Brain microvascular endothelial cell (primary cell): ENCODE measurements around the gene KRT39.
"Not testable (repeated sequence)": the region's sequence is repeated elsewhere in the genome, so short reads cannot be mapped to it uniquely, and the experiment has no call there.

Experiments used
- DNase-seq: peaks from one replicate; pipeline ENCODE4 v3.0.0-alpha.2; 2020
- H3K27ac ChIP-seq: fragments of 250-450 bp; sonication (Bioruptor Pico); 2 replicates; pipeline ENCODE4 v1.5.1; 2020; ENCODE audit warnings: mild to moderate bottlenecking, moderate library complexity
- H3K27me3 ChIP-seq: fragments of 250-450 bp; sonication (Bioruptor Pico); replicated peaks from 2 replicates; pipeline ENCODE4 v1.5.1; 2020; ENCODE audit warnings: mild to moderate bottlenecking
- H3K36me3 ChIP-seq: fragments of 250-450 bp; sonication (Bioruptor Pico); replicated peaks from 2 replicates; pipeline ENCODE4 v1.5.1; 2020; ENCODE audit warnings: mild to moderate bottlenecking
- H3K4me3 ChIP-seq: 2 replicates; pipeline ENCODE4 v1.5.1; 2011; ENCODE audit warnings: low read depth, mild to moderate bottlenecking, control low read depth, low read length, moderate library complexity
- CTCF ChIP-seq: IDR thresholded peaks from 2 replicates; pipeline ENCODE4 v1.5.1; 2011; ENCODE audit warnings: low read depth, mild to moderate bottlenecking, moderate library complexity, low read length, control low read depth, inconsistent platforms; ENCODE audit errors: missing control alignments
- in situ Hi-C: cut with HindIII; loops from 2 replicates; pipeline ENCODE4 v1.10.0; 2017; ENCODE audit warnings: low sequenced_read_pairs, low pct_ligation_motif_present

Gene KRT39

GRCh38 chr17:41001795-41002194 is 35.0 kb upstream of the KRT39 start:
- no peaks in the 10 kb centered on the region for H3K36me3 ChIP-seq
- no peak overlapping the region for H3K4me3 ChIP-seq
- no peak overlapping the region for H3K27ac ChIP-seq
- no peak for TF ChIP-seq CTCF
- DNase-seq: no peak
- in situ Hi-C loops: no loop called here
- H3K27me3 ChIP-seq: no peaks in the 10 kb centered on the region

GRCh38 chr17:40999563-40999962 is 32.8 kb upstream of the KRT39 start, which contains the start of gene KRTAP3-2:
KRTAP3-2 (minus strand) TSS chr17:40999906; CDS start chr17:40999853, 53 bp downstream.
- DNase-seq, H3K36me3 ChIP-seq, in situ Hi-C loops, H3K4me3 ChIP-seq, H3K27me3 ChIP-seq, H3K27ac ChIP-seq: not testable (repeated sequence)

- in situ Hi-C loops: no loop called here
- no peak for TF ChIP-seq CTCF
- Histone ChIP-seq H3K27ac (no peak overlapping the region), H3K36me3 (no peaks in the 10 kb centered on the region), H3K27me3 (no peaks in the 10 kb centered on the region), H3K4me3 (no peak overlapping the region)
- DNase-seq: no peak
These were observed 30.6 kb upstream of the KRT39 start for GRCh38 chr17:40997361-40997760.

GRCh38 chr17:40996829-40997228 is 30.1 kb upstream of the KRT39 start:
- H3K27ac ChIP-seq: no peak overlapping the region
- no peak overlapping the region for H3K4me3 ChIP-seq
- in situ Hi-C loops: no loop called here
- H3K27me3 ChIP-seq: no peaks in the 10 kb centered on the region
- no peaks in the 10 kb centered on the region for H3K36me3 ChIP-seq
- no peak for DNase-seq
- no peak for TF ChIP-seq CTCF

- in situ Hi-C loops: no loop called here
- H3K27ac ChIP-seq: no peak overlapping the region
- H3K27me3 ChIP-seq: no peaks in the 10 kb centered on the region
- no peaks in the 10 kb centered on the region for H3K36me3 ChIP-seq
- H3K4me3 ChIP-seq: no peak overlapping the region
- no peak for DNase-seq
- TF ChIP-seq CTCF: no peak
These were observed 28.4 kb upstream of the KRT39 start for GRCh38 chr17:40995116-40995515.

GRCh38 chr17:40993839-40994238 is 27.1 kb upstream of the KRT39 start, which contains the start of gene KRTAP3-3:
KRTAP3-3 (minus strand) TSS chr17:40994164; CDS start chr17:40994097, 67 bp downstream.
- Histone ChIP-seq H3K27me3 (no peaks in the 10 kb centered on the region), H3K27ac (no peak within 1 kb of the TSS), H3K4me3 (no peak within 1 kb of the TSS), H3K36me3 (no peaks in the 10 kb centered on the region)
- DNase-seq: no peak
- TF ChIP-seq CTCF: no peak
- in situ Hi-C loops: no loop called here
